Erythroblast (primary cell): Measurements from ENCODE around the gene OGDH.
"Not testable (repeated sequence)": the region's sequence is repeated elsewhere in the genome, so short reads cannot be mapped to it uniquely, and the experiment has no call there.

ENCODE experiments used
- GATA1 ChIP-seq: IDR thresholded peaks from 2 replicates; pipeline ENCODE4 v1.6.1; 2011; ENCODE audit warnings: low read depth, mild to moderate bottlenecking, control low read depth, low read length, moderate library complexity
- POLR2A ChIP-seq: IDR thresholded peaks from 2 replicates; pipeline ENCODE4 v1.6.1; 2011; ENCODE audit warnings: mild to moderate bottlenecking, low read length

GRCh38 chr7:44703391-44703790 lies 97.0 kb downstream of the OGDH start:
- not testable (repeated sequence) for TF ChIP-seq POLR2A, GATA1
